OCI-LY1 (cell line): ENCODE data around the gene MEIS1.

Experiments
- H2AFZ ChIP-seq: fragments of 200-600 bp; sonication (generic), shearing (Covaris generic); 2 replicates; pipeline ENCODE4 v1.6.0; 2014; ENCODE audit warnings: antibody characterized with exemption, mild to moderate bottlenecking, low read length
- H3F3A ChIP-seq: fragments of 200-600 bp; sonication (generic), shearing (Covaris generic); 2 replicates; pipeline ENCODE4 v1.6.0; 2014; ENCODE audit warnings: mild to moderate bottlenecking, antibody characterized with exemption, low read length, moderate library complexity; ENCODE audit not compliant: insufficient read depth
- H3K27ac ChIP-seq: fragments of 200-600 bp; sonication (generic); 2 replicates; pipeline ENCODE4 v1.5.1; 2014; ENCODE audit warnings: low read length, mixed run types, mild to moderate bottlenecking, low read depth; ENCODE audit not compliant: poor library complexity, severe bottlenecking
- H3K27me3 ChIP-seq: fragments of 200-600 bp; sonication (generic); 2 replicates; pipeline ENCODE4 v1.6.0; 2014; ENCODE audit warnings: antibody characterized with exemption, mild to moderate bottlenecking, low read length, moderate library complexity; ENCODE audit not compliant: insufficient read depth
- H3K36me3 ChIP-seq: fragments of 200-600 bp; sonication (generic); 2 replicates; pipeline ENCODE4 v1.6.1; 2014; ENCODE audit warnings: mild to moderate bottlenecking, antibody characterized with exemption, low read length, moderate library complexity, mixed read lengths; ENCODE audit not compliant: insufficient read depth
- H3K4me1 ChIP-seq: fragments of 200-600 bp; sonication (generic); 2 replicates; pipeline ENCODE4 v1.5.1; 2014; ENCODE audit warnings: mild to moderate bottlenecking, low read length, moderate library complexity; ENCODE audit not compliant: insufficient read depth, severe bottlenecking
- H3K4me2 ChIP-seq: fragments of 200-600 bp; sonication (generic), shearing (Covaris generic); 2 replicates; pipeline ENCODE4 v1.6.1; 2014; ENCODE audit warnings: low read length
- H3K4me3 ChIP-seq: fragments of 200-600 bp; sonication (generic); 2 replicates; pipeline ENCODE4 v1.5.1; 2014; ENCODE audit warnings: low read length, low read depth, mild to moderate bottlenecking, mixed read lengths; ENCODE audit not compliant: poor library complexity, severe bottlenecking
- H3K79me2 ChIP-seq: fragments of 200-600 bp; shearing (Covaris generic); 2 replicates; pipeline ENCODE4 v1.6.1; 2016; ENCODE audit warnings: mixed run types, low read length, mixed read lengths; ENCODE audit not compliant: insufficient read depth
- H3K9ac ChIP-seq: fragments of 200-600 bp; sonication (generic), shearing (Covaris generic); 2 replicates; pipeline ENCODE4 v1.6.1; 2014; ENCODE audit warnings: mild to moderate bottlenecking, low read length, mixed read lengths
- H3K9me2 ChIP-seq: fragments of 200-600 bp; sonication (generic), shearing (Covaris generic); 2 replicates; pipeline ENCODE4 v1.6.1; 2014; ENCODE audit warnings: low read depth, mild to moderate bottlenecking, low read length, mixed read lengths
- H3K9me3 ChIP-seq: fragments of 200-600 bp; shearing (Covaris generic); 2 replicates; pipeline ENCODE4 v1.6.1; 2014; ENCODE audit warnings: low read length, mixed read lengths
- H4K20me1 ChIP-seq: fragments of 200-600 bp; sonication (generic), shearing (Covaris generic); 2 replicates; pipeline ENCODE4 v1.6.0; 2016; ENCODE audit warnings: mild to moderate bottlenecking, low read length; ENCODE audit not compliant: insufficient read depth
- EZH2 ChIP-seq: fragments of 200-600 bp; sonication (generic), shearing (Covaris generic); IDR thresholded peaks from 2 replicates; pipeline ENCODE4 v1.8.0; 2017; ENCODE audit warnings: borderline replicate concordance, mixed run types, mild to moderate bottlenecking, antibody characterized with exemption, low read length, moderate library complexity, mixed read lengths
- TF ChIP-seq, protein P1 (sequence below): fragments of 200-600 bp; sonication (generic), shearing (Covaris generic); IDR thresholded peaks from 2 replicates; pipeline ENCODE4 v1.5.1; 2017; ENCODE audit warnings: mild to moderate bottlenecking, antibody characterized with exemption, low read length, moderate library complexity, mixed read lengths

The MEIS1 gene

DNA sequence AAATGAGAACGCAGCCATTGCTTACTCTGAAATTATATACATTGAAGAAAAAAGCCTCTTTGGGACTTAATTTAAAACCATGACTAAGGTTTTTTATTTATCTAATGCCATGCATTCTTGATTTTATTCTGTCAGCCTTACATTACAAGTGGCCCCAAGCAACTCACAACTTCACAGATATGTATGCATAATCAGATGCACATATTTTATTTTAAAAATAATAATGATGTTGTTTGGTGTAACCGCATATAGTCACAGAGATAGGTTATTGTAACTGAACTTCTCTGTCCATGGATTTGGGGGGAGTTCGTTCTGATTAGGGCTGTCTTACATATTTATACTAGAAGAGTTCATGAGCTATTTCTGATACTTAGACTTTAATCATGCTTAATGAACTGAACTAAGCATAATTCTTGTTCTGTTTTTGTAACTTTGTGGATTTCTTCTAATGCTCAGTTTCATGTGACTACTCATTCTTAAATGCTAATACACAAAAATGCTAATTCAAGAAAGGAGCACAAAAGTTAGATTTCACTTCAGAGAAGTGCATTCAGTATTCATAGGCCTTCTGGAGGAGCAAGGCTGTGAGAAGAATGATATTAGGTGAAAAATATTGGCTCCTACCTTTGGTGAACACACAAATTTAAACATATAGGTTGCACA is 26.2 kb downstream of the MEIS1 start:
- Histone ChIP-seq H3K79me2 (no peaks in the 10 kb centered on the region), H3K9ac (no peak overlapping the region), H3F3A (no peaks in the 10 kb centered on the region), H2AFZ (no peak overlapping the region), H4K20me1 (0 out of 2 replicates have a peak, but pooled peaks cover 2% of the 10 kb centered on the region), H3K4me3 (no peak overlapping the region), H3K4me1 (no peaks in the 10 kb centered on the region), H3K4me2 (no peak overlapping the region), H3K9me2 (no peaks in the 10 kb centered on the region), H3K27me3 (no peaks in the 10 kb centered on the region), H3K36me3 (no peaks in the 10 kb centered on the region), H3K27ac (no peak overlapping the region), H3K9me3 (no peaks in the 10 kb centered on the region)
- no peak for TF ChIP-seq EZH2
- TF ChIP-seq, protein P1, sequence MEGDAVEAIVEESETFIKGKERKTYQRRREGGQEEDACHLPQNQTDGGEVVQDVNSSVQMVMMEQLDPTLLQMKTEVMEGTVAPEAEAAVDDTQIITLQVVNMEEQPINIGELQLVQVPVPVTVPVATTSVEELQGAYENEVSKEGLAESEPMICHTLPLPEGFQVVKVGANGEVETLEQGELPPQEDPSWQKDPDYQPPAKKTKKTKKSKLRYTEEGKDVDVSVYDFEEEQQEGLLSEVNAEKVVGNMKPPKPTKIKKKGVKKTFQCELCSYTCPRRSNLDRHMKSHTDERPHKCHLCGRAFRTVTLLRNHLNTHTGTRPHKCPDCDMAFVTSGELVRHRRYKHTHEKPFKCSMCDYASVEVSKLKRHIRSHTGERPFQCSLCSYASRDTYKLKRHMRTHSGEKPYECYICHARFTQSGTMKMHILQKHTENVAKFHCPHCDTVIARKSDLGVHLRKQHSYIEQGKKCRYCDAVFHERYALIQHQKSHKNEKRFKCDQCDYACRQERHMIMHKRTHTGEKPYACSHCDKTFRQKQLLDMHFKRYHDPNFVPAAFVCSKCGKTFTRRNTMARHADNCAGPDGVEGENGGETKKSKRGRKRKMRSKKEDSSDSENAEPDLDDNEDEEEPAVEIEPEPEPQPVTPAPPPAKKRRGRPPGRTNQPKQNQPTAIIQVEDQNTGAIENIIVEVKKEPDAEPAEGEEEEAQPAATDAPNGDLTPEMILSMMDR: no peak

DNA sequence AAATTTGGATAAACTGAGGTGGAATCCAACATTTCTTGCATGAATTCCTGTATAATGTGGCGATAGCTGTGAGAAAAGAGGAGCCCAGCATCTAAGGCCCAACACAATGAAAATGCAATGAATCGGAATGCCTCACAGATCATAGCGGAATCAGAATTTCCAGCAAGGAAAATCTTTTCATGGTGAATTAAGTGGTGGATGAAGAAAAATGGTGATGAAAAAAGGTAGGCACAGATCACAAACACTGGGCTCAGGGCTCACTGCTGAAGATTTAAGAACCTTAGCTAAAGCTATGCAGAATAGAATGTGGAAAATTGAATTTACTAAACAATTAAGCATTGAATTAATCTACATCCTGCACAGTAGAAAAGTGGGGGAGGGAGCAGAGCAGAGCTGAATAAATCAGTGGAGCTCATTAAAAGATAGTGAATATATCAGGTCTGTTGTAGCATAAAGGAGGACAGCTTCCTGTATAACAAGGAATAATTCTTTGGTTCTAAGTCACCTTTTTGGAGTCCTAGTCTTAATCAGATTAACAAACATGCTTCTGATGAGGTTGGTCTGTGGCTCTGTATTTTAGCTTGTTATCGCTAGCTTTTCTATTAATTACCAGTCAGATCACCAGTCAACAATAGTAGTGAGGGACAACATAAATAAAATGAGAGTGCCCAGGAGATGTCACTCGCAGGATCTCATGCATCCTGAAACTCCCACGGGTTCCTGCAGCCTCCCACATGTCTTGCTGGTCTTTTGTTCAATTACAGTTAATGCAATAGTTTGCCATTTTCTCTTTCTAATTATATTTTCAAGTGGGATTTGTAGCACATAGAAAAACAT is 27.0 kb downstream of the MEIS1 start:
- TF ChIP-seq, protein P1: no peak
- Histone ChIP-seq H3K36me3 (no peaks in the 10 kb centered on the region), H3K9me3 (no peaks in the 10 kb centered on the region), H3K9me2 (no peaks in the 10 kb centered on the region), H3K4me1 (no peaks in the 10 kb centered on the region), H3F3A (no peaks in the 10 kb centered on the region), H3K9ac (no peak overlapping the region), H3K4me2 (no peak overlapping the region), H3K27ac (no peak overlapping the region), H3K79me2 (no peaks in the 10 kb centered on the region), H3K4me3 (no peak overlapping the region), H2AFZ (no peak overlapping the region), H4K20me1 (0 out of 2 replicates have a peak, but pooled peaks cover 2% of the 10 kb centered on the region), H3K27me3 (no peaks in the 10 kb centered on the region)

DNA sequence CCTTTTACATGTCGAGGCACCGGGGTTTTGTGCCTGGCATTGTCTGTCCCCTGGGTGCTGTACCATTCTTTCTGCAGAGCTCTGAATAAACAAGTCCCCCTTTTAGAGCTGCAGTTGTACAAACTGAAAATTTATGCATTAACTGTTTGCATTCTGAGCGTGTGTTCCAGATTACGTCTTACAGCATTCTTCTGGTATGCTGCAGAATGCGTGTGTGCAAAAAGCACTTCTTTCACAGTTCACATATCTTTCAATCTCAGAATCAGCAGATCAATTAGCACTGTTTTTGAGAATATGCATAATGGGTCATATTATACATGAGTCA is 27.5 kb downstream of the MEIS1 start:
- no peaks in the 10 kb centered on the region for H3K9me2 ChIP-seq
- H3K79me2 ChIP-seq: no peaks in the 10 kb centered on the region
- H3K36me3 ChIP-seq: no peaks in the 10 kb centered on the region
- no peak for TF ChIP-seq EZH2
- TF ChIP-seq, protein P1: no peak
- no peaks in the 10 kb centered on the region for H3K9me3 ChIP-seq
- no peaks in the 10 kb centered on the region for H3F3A ChIP-seq
- 0 out of 2 replicates have a peak, but pooled peaks cover 2% of the 10 kb centered on the region for H4K20me1 ChIP-seq
- H3K27me3 ChIP-seq: no peaks in the 10 kb centered on the region
- no peaks in the 10 kb centered on the region for H3K4me1 ChIP-seq
- H3K9ac ChIP-seq: no peak overlapping the region
- H3K4me3 ChIP-seq: no peak overlapping the region
- H3K4me2 ChIP-seq: no peak overlapping the region
- H2AFZ ChIP-seq: no peak overlapping the region
- no peak overlapping the region for H3K27ac ChIP-seq
